GM12891 (cell line): Measurements from ENCODE around the gene TRIM29.

Source experiments
- DNase-seq: peaks from one replicate; pipeline ENCODE4 v3.0.0; 2011; ENCODE audit warnings: low spot score; ENCODE audit not compliant: insufficient read length
- FAIRE-seq: peaks from 2 replicates; lab custom pipeline; 2011; peaks lifted over from hg19 to GRCh38; lab: Jason Lieb, UNC
- PAX5 ChIP-seq: IDR thresholded peaks from 2 replicates; pipeline ENCODE4 v1.6.1; 2011; ENCODE audit warnings: low read length, moderate library complexity, mild to moderate bottlenecking; ENCODE audit not compliant: insufficient read depth, severe bottlenecking
- POLR2A ChIP-seq: IDR thresholded peaks from 2 replicates; pipeline ENCODE4 v1.6.1; 2011; ENCODE audit warnings: low read depth, low read length, control low read depth
- POLR2AphosphoS5 ChIP-seq: IDR thresholded peaks from 2 replicates; pipeline ENCODE4 v1.6.1; 2011; ENCODE audit warnings: low read depth, low read length, control low read depth
- POU2F2 ChIP-seq: IDR thresholded peaks from 2 replicates; pipeline ENCODE4 v1.6.1; 2011; ENCODE audit warnings: low read depth, mild to moderate bottlenecking, control low read depth, low read length, moderate library complexity
- SPI1 ChIP-seq: IDR thresholded peaks from 2 replicates; pipeline ENCODE4 v1.6.1; 2011; ENCODE audit warnings: low read depth, low read length, control low read depth
- TAF1 ChIP-seq: IDR thresholded peaks from 2 replicates; pipeline ENCODE4 v1.6.1; 2011; ENCODE audit warnings: low read depth, low read length, control low read depth

Gene TRIM29

GRCh38 chr11:120108154-120108784 is 29.6 kb downstream of the TRIM29 start:
- TF ChIP-seq TAF1 (no peak), PAX5 (no peak), POLR2AphosphoS5 (no peak), POLR2A (no peak), POU2F2 (no peak), SPI1 (no peak)
- FAIRE-seq, result peak; percentile 87
- DNase-seq, result peak; percentile 90

DNA sequence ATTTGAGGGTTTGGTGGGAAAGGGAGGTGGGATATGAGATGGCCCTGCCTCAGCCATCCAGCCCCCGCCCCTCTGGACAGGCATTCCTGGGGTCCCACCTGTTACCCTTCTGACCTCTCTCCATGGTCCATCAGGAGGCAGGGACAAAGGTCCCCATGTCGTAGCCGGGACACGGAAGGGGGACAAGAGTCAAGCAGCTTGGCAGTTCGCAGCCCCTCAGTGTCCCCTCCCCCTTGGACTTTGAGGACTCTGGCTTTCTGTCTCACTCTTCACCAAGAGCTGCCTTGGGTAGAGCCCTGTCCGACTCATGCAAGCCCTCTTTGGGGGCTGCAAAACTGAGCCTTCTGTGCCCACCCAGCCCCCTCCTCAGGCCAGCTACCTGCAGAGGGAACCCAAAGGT is 30.2 kb downstream of the TRIM29 start:
- no peak for FAIRE-seq
- DNase-seq, result no peak
- TF ChIP-seq TAF1 (no peak), POU2F2 (no peak), POLR2AphosphoS5 (no peak)

DNA sequence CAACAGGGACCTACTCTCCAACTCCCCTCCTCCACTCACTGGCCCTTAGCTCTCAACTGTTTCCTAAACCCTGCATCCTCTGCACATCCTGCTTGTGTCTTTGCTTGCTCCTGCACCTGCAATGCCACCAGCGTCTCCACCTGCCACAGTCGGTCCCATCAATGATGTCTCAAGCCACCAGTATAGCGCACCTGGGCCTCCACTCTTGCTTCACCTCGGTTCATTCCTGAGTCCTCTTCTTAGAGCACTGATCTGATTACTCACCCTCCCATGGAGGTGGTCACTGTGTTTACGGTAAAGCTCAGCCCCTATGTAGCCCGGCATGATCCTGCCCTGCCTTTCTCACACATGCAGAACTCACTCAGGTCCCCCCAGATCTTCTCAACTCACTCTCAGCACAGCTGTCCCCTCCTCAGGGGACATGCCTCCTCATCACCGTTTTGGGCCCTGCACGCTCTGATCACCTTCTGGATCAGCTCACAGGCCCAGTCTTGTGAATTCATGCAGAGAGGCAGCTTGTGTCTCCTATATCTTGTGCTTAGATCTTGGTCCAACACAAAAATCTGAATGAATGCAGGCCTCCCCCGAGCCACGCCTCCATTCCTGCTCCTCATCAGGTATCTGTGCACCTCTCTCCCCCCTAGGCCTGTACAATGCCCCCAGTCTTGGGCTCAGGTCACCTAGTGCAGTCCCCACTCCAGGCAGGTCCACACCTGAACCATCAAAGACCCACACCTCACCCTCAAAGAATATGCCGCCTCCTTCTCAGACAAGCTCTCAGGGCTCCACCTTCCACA is 31.4 kb downstream of the TRIM29 start:
- TF ChIP-seq POLR2A, result no peak
- TF ChIP-seq SPI1, result no peak
- TF ChIP-seq TAF1, result no peak
- TF ChIP-seq PAX5, result no peak
- TF ChIP-seq POU2F2, result no peak
- DNase-seq, result no peak
- no peak for FAIRE-seq

DNA sequence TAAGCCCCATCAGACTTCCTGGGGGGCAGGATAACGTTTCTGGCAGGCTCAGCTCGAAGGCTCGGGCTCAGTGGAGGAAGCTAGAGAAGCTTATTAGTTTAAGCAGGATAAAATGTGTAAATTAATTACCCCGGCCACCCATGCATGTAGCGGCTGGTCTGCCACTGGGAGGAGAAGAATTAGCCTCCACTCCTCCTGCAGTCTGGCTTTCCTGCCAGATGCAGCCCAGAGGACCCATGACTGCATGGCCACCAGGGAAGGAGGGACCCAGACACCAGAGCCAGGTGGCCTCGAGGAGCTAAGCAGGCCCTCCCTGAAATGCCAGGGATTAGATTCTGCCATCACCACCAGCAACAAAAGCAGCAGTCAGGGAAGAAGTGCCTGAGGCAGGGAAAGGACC is 32.3 kb downstream of the TRIM29 start:
- TF ChIP-seq TAF1 (no peak), SPI1 (no peak), PAX5 (no peak), POLR2A (no peak), POU2F2 (no peak), POLR2AphosphoS5 (no peak)
- FAIRE-seq (no peak), DNase-seq (no peak)

DNA sequence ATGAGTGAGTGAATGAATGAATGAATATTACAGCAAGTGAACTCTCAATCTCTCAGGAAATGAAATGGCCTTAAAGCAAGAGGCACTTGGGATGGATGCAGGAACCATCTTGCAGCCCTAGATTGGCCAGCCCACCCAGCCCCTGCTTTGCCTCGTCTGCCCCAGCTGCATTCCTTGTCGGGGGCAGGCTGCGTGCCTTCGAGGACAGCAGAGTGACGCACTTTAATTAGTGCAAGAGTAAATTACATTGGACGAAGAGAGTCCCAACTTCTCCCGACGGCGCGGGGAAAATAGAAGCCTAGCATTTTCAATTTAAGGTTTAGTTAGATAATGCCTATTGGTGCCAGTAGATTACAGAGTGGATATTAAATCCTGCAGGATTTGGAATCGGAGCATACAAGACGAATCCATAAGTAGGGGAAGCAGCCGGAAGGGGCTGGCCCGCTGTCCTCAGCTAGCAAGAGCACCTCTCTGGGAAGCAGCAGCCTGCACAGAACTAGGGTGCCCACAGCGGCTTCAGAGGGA is 33.8 kb downstream of the TRIM29 start:
- TF ChIP-seq POLR2AphosphoS5, result no peak
- TF ChIP-seq POLR2A, result no peak
- no peak for TF ChIP-seq TAF1
- TF ChIP-seq SPI1, result no peak
- TF ChIP-seq PAX5, result no peak
- no peak for TF ChIP-seq POU2F2

GRCh38 chr11:120102864-120103122 is 35.1 kb downstream of the TRIM29 start:
- FAIRE-seq, result no peak
- TF ChIP-seq POLR2A, result no peak
- no peak for TF ChIP-seq POLR2AphosphoS5
- no peak for TF ChIP-seq POU2F2
- no peak for TF ChIP-seq TAF1
- no peak for TF ChIP-seq SPI1
- TF ChIP-seq PAX5, result no peak
- DNase-seq, result no peak

More for the DNA sequence above, 33.8 kb downstream of the TRIM29 start:
- FAIRE-seq (no peak), DNase-seq (no peak)

DNA sequence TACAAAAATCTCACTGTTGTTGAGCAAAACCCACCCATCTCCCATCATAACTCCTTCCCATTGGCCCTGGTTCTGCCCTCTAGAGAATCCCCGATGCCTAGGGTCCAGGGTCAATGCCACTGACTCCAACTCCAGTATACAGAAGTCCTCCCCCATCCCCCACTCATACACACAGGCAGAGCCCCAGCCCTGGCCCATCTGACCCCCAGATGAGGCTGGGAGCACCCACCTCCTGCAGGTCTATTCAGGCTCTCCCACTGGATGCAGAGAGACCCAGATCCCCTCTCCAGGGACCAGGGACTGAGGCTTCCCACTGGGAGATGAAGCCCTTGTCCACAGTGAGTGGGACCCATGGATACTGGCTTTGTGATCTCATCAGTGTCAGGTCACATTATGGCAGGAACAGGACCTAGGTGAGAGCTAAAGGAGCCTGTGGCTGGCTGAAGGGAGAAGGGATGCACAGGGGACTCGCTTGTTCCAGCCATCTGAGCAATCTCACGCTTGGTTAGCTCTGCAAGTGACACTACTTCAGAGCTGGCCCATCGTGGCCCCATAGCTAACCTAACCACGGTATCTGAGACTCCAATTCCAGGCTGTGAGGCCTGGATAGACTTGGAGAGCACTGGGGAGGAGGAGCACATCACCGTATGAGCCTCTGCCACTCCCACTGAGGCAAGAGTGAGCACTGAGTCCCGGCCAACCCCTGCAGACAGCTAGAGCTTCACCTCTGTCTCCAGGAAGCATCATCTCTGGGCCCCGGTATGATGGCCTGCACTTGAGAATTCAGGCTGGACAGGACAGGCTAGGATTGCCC is 35.7 kb downstream of the TRIM29 start:
- DNase-seq, result no peak
- TF ChIP-seq SPI1, result no peak
- FAIRE-seq, result no peak

DNA sequence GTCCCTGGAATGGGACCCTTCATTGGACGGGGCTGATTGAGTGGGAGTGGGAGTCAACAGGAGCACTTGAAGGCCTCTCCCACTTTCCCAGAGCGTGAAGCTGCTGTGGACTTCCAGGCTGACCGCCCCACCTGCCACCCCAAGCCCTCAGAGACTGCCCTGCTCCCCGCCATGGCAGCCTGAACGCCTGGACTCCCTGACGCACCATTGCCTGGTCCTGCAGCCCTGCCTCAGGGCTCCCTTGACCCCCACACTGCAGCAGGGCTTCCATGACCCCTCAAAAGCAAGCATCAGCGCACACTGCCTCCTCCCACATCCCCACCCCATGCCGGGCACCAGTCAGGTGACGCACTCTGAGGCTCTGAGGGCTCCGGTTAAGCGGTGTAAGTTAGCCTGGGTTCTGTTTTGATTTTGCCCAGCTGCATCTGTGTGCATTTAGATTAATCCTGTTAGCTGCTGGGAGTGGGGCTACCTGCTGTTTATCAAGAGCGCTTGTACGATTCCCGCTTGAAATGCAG is 39.4 kb downstream of the TRIM29 start:
- DNase-seq (no peak), FAIRE-seq (no peak)
- TF ChIP-seq SPI1 (no peak), POLR2A (no peak), PAX5 (no peak), TAF1 (no peak), POLR2AphosphoS5 (no peak), POU2F2 (no peak)

DNA sequence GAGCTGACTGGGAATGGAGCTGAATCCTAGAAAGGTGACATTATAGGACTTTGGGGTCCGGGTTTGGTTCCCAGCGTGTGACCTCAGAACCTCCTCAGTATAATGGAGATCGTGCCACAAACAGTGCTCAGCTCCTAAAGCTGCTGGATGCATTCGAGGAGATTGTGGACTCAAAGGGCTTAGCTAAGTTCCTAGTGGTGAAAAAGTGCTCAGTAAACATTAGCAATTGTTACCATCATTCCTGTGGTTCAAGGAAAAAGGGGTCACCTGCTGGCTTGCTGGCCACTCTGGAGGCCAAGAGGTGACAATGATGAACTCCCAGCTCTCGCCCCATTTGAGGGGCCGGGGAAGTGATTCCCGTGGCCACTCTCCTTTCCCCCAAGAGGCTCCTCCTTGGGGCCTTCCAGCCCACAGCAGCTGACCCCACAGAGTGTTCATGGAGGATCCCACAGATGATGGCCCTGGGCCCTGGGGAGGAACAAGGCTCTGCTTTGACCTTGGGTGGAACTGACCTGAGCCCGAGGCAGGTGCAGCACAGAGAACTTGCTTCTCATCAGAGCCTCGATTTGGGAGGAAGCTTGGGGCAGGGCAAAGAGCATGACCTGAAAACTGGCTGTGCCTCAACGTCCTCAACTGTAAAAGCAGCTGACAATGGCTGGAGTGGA is 40.1 kb downstream of the TRIM29 start:
- no peak for TF ChIP-seq POU2F2
- TF ChIP-seq SPI1, result no peak
- TF ChIP-seq TAF1, result no peak
- TF ChIP-seq POLR2A, result no peak
- TF ChIP-seq POLR2AphosphoS5, result no peak
- TF ChIP-seq PAX5, result no peak
- FAIRE-seq (no peak), DNase-seq (no peak)
